Gastrocnemius medialis (tissue), 4 donors: ENCODE results near the gene ADORA1.

ENCODE experiments used
- POLR2A ChIP-seq, 2 donors: fragments of 450-650 bp; IDR thresholded peaks; one replicate each; pipeline ENCODE4 v1.6.1; 2017; ENCODE audit warnings: antibody characterized with exemption in 2 of 2, mild to moderate bottlenecking in 2 of 2, moderate library complexity in 2 of 2
- TF ChIP-seq, protein P1 (sequence below), 5 experiments: fragments of 450-650 bp in 3 of 5; fragments of 200-600 bp in 2 of 5; sonication (generic) in 2 of 5; IDR thresholded peaks in 4 of 5; conservative IDR thresholded peaks in 1 of 5; 1 replicate in 4 of 5; 2 replicates in 1 of 5; pipeline ENCODE4 v1.5.1; 2016 to 2019; ENCODE audit warnings: antibody characterized with exemption in 5 of 5, mild to moderate bottlenecking in 3 of 5, moderate library complexity in 3 of 5

DNA sequence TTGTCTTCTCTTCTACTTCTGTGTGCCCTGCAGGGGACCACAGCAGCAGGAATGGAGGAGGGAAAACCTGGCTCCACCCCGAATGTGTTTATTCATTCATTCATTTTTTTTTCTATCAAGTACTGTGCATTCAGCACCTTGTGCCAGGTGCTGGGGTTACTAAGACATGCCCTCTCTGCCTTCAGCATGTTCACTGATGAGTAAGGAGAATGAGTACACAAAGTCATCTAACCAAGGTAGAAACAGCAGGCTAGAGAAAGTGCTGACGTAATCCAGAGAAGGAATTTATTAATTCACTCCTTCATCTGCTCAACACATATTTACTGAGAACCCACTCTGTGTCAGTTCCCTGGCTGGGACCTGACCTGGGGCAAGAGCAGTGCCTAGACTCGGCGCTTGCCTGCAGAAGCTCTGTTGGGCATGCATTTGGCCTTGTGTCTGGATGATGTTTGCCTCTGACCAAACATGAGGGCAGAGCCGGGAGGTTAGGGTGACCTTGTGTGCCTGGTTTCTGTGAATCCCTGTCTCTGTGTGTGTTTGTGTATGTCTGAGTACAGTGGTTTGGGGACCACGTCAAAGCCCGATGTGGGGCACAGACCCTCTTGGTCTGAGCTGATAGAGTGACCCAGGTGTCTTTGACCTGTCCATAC, 38.4 kb upstream of the ADORA1 start:
- TF ChIP-seq, protein P1, sequence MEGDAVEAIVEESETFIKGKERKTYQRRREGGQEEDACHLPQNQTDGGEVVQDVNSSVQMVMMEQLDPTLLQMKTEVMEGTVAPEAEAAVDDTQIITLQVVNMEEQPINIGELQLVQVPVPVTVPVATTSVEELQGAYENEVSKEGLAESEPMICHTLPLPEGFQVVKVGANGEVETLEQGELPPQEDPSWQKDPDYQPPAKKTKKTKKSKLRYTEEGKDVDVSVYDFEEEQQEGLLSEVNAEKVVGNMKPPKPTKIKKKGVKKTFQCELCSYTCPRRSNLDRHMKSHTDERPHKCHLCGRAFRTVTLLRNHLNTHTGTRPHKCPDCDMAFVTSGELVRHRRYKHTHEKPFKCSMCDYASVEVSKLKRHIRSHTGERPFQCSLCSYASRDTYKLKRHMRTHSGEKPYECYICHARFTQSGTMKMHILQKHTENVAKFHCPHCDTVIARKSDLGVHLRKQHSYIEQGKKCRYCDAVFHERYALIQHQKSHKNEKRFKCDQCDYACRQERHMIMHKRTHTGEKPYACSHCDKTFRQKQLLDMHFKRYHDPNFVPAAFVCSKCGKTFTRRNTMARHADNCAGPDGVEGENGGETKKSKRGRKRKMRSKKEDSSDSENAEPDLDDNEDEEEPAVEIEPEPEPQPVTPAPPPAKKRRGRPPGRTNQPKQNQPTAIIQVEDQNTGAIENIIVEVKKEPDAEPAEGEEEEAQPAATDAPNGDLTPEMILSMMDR (IDR thresholded peaks at IDR 0.05 in 4 of 5, conservative IDR thresholded peaks at IDR 0.05 in 1 of 5), result no peak
- TF ChIP-seq POLR2A (IDR thresholded peaks at IDR 0.05), result no peak
